GM21723 (cell line): Measurements from ENCODE around the gene ZBTB20.
"Not testable (repeated sequence)": the region's sequence is repeated elsewhere in the genome, so short reads cannot be mapped to it uniquely, and the experiment has no call there.

Experiments used
- ATAC-seq: cut with Tn5 transposase; IDR thresholded peaks from one replicate; pipeline ENCODE4 v1.9.1; 2021; ENCODE audit warnings: mild to moderate bottlenecking, moderate library complexity; ENCODE audit not compliant: unreplicated experiment

Gene ZBTB20

GRCh38 chr3:114847564-114847963 lies 299.5 kb downstream of the ZBTB20 start:
- ATAC-seq: no peak

GRCh38 chr3:114846779-114847178 lies 300.3 kb downstream of the ZBTB20 start:
- ATAC-seq: no peak

- ATAC-seq: no peak
These were observed 300.8 kb downstream of the ZBTB20 start for GRCh38 chr3:114846252-114846651.

- no peak for ATAC-seq
These were observed 305.6 kb downstream of the ZBTB20 start for GRCh38 chr3:114841515-114841914.

GRCh38 chr3:114839476-114839875 lies 307.6 kb downstream of the ZBTB20 start:
- ATAC-seq: no peak

- ATAC-seq: no peak
These were observed 309.1 kb downstream of the ZBTB20 start for GRCh38 chr3:114838025-114838424.

- no peak for ATAC-seq
These were observed 312.7 kb downstream of the ZBTB20 start for GRCh38 chr3:114834175-114834940.

GRCh38 chr3:114831861-114832260 lies 315.2 kb downstream of the ZBTB20 start:
- no peak for ATAC-seq

GRCh38 chr3:114830652-114831051 lies 316.4 kb downstream of the ZBTB20 start:
- ATAC-seq: no peak

- no peak for ATAC-seq
These were observed 317.3 kb downstream of the ZBTB20 start for GRCh38 chr3:114829783-114830182.

- peak; percentile 81 for ATAC-seq
These were observed 319.6 kb downstream of the ZBTB20 start for GRCh38 chr3:114827495-114827894.

GRCh38 chr3:114824014-114824413 lies 323.1 kb downstream of the ZBTB20 start:
- no peak for ATAC-seq

- ATAC-seq: no peak
These were observed 324.0 kb downstream of the ZBTB20 start for GRCh38 chr3:114823061-114823460.

GRCh38 chr3:114816052-114816451 lies 331.0 kb downstream of the ZBTB20 start:
- ATAC-seq: no peak

GRCh38 chr3:114812541-114813238 lies 334.4 kb downstream of the ZBTB20 start:
- ATAC-seq: not testable (repeated sequence)

GRCh38 chr3:114809668-114810413 lies 337.2 kb downstream of the ZBTB20 start:
- peak; percentile 100 for ATAC-seq

- no peak for ATAC-seq
These were observed 343.0 kb downstream of the ZBTB20 start for GRCh38 chr3:114804099-114804498.

GRCh38 chr3:114803042-114803695 lies 343.9 kb downstream of the ZBTB20 start:
- no peak for ATAC-seq

GRCh38 chr3:114800272-114801031 lies 346.6 kb downstream of the ZBTB20 start:
- ATAC-seq: no peak

- no peak for ATAC-seq
These were observed 347.3 kb downstream of the ZBTB20 start for GRCh38 chr3:114799816-114800215.
